Stimulated activated CD8-positive, alpha-beta memory T cell treated with anti-CD3 and anti-CD28 coated beads, Interleukin-2, amount 100 ng/mL, for 1 hour (primary cell): ENCODE measurements around the gene ADAM8.
A peak's percentile ranks its signal among the peaks of the same experiment; 100 is the strongest.

Experiments
- DNase-seq, 2 donors: peaks; one replicate each; pipeline ENCODE4 v3.0.0-alpha.2; 2020; ENCODE audit warnings: low read depth in 2 of 2

Gene ADAM8

DNA sequence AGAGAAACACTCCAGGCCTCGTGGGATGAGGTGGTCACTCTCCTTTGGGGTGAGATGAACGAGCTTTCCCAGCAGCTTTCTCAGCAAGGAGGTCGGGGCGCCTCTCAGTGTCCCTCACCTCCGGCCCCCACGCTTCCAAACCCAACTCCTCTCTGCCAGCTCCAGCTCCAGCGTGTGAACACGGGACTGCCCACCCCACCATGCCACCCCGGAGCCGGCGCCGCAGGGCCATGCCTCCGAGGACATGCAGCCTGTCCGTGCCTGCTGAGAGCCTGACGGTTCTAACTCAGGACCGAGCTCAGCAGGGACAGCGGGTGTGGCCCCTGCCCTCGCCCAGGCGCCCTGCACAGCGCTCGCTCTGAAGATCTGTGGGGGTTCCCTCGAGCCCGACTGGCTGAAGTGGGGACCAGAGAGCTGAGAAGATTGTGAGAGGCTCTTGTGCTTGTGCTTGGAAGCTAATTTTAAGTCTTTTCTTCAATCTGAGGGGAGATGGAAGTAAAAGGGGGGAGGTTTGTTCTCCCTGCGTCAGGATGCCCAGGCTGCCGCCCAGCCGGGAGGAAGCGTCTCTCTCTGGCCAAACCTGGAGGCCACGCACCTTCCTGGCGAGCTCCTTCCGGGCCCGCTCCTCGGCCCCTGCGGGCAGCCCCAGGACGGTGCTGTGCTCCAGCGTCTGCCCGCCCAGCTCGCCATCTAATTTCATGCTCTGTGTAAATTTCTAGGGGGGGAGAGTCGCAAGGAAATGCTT is 5.1 kb upstream of the ADAM8 start:
- DNase-seq: no peak

GRCh38 chr10:133281084-133281483 is 4.4 kb upstream of the ADAM8 start:
- no peak for DNase-seq

GRCh38 chr10:133280391-133281059 is 3.9 kb upstream of the ADAM8 start:
- DNase-seq: no peak

GRCh38 chr10:133279326-133280226 is 2.9 kb upstream of the ADAM8 start:
- DNase-seq: no peak

DNA sequence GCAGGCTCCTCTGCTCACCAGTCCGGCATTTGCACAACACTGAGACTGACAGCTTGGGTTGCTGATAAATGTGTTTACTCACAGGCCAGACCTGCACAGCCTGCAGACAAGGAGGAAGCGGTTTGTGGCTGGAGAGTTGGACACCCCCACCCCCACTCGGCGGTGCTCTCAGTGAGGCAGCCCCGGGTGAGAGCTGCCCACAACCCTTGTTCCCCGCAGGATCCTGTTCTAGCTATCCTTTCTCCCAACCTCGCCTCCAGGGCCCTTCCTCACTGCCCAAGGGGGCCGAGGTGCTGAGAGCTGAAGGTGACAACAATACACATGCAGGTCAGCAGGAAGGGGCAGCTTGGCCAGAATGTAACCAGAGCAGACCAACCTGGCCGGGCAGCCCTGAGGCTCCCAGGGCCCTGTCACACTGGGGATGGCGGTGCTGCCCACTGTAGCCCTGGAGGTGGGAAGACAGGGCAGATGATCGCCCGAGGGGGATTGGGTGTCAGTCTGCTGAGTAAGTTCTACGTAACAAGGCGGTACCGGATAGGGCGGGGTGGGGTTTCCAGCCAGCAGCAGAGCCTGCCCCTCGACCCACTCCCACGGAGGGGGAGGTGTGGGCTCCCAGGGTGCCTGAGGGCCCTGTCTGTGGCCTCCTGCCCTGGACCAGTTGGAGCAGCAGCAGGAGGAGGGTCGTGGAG is 2.1 kb upstream of the ADAM8 start:
- peak; percentile 39 to 44 for DNase-seq

- no peak for DNase-seq
Observed at GRCh38 chr10:133277993-133278576, 1.4 kb upstream of the ADAM8 start.

GRCh38 chr10:133277277-133277992 is 767 bp upstream of the ADAM8 start:
- DNase-seq: no peak

DNA sequence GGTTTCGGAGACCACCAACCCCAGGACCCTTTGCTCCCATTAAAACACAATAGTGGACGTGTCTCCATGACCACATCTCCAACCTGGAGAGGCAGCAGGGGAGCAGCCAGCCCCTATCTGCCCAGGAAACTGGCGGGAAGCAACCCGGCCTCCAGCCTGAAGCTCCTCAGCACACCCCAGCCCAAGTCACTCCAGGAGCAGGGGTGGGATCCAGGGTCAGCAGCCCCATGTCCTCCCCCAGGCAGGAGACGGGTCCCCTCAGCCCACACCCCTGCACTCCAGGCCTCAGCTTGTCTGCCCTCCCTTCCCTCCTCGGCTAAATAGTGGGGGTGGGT is 601 bp downstream of the ADAM8 start:
- DNase-seq: no peak

DNA sequence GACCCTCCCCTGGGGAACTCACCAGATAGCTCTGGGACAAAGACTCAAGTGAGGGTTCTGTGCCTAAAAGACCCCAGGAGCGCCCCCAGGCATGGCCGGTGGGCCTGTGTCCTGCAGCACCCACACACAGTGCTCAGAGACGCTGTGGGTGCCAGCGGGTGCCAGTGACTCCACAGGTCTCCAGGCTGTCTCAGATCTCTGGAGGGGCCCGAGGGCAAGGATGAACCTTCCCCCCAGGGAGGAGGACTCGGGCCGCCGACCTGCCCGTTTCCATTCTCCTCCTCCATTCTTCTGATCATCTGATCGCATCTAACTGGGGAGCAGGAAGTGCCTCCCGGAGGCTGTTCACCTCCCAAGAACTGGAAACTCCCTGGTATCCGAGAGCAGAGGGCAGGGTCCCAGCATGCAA is 980 bp downstream of the ADAM8 start:
- peak in 1 of 2 donors; percentile 33 for DNase-seq

- DNase-seq: peak; percentile 45 to 57
Observed at GRCh38 chr10:133274751-133275683, 1.7 kb downstream of the ADAM8 start.

DNA sequence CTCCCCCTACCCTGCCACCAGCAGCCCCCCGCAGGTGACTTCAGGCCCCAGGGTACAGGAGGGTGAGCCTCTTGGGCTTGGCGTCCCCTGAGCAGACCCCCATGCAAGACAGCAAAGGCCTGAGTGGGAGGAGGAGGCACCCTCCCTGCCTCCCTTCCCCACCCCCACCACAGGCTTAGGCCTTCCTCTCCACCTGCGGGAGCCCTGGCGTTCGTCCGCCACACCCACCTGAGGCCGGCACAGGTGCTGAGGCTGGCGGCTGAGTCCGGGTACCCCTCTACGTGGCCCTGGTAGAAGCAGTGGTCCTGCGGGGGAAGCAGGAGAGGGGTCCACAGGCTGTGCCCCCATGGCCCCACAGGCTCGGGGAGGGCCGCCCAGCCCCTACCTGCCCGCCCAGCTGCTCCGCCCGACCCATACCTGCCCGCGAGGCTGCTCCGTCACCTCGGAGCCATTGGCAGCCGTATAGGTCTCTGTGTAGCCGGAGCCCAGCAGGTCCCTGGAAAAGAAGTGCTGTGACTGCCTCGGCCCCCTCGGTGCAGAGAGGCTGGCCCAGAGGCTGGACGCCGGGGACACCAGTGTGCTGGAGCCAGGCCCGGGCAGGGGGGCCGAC is 3.0 kb downstream of the ADAM8 start:
- DNase-seq: no peak

DNA sequence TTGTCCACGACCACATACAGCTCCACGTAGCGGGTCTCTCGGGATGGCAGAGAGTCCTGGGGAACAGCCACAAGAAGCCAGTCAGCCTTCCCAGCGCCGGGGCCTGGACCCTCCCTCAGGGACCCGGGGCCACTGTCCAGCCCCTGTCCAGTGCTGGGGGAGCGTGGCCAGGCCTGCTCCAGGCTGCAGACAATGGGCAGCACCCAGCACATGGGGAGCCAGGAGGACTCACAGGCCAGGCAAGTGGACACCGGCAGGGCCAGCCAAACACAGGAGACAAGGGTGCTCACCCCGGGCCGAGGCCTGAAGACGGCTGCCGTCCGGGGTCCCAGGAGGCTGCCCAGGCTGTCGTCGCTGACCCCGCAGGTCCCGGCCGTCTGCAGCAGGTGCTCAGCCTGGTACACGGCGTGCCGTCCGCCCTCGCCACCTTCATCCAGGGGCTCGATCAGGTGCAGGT is 3.7 kb downstream of the ADAM8 start:
- no peak for DNase-seq

GRCh38 chr10:133272301-133272963 is 4.2 kb downstream of the ADAM8 start:
- DNase-seq: no peak

GRCh38 chr10:133271521-133272300 is 5.0 kb downstream of the ADAM8 start:
- no peak for DNase-seq

- DNase-seq: no peak
Observed at GRCh38 chr10:133270773-133271297, 5.8 kb downstream of the ADAM8 start.

- no peak for DNase-seq
Observed at GRCh38 chr10:133270204-133270603, 6.5 kb downstream of the ADAM8 start.

GRCh38 chr10:133269367-133269766 is 7.3 kb downstream of the ADAM8 start:
- DNase-seq: no peak

DNA sequence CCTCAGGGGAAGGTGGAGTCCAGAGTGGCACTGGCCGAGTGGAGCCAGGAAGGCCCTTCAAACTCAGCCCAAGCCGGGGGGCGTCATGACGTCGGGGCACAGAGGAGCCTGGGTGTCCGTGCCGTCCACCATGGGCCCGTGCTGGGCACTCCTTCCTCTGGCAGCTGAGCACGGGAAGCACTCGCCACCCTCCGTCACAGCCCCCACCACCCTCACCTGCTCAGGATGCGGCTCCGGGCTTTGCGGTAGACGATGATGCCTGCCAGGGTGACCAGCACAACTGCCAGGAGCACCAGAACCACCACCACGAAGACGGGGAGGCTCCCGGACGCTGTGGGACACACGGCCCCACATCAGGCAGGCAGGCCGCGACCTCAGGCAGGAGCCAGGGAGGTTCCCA is 8.1 kb downstream of the ADAM8 start:
- no peak for DNase-seq
